Embryonic facial prominence (tissue), 1 donor: Measurements from ENCODE around the gene RGS7.
"Not testable (repeated sequence)": the region's sequence is repeated elsewhere in the genome, so short reads cannot be mapped to it uniquely, and the experiment has no call there.

Source experiments
- DNase-seq: peaks from one replicate; pipeline ENCODE4 v3.0.0-alpha.2; 2016; ENCODE audit errors: extremely low spot score

Gene RGS7

GRCh38 chr1:241271427-241271826 lies 85.6 kb downstream of the RGS7 start:
- DNase-seq = no peak

- DNase-seq = no peak
Observed at GRCh38 chr1:241270016-241270415, 87.0 kb downstream of the RGS7 start.

GRCh38 chr1:241269116-241269515 lies 87.9 kb downstream of the RGS7 start:
- DNase-seq = no peak

GRCh38 chr1:241266121-241266520 lies 90.9 kb downstream of the RGS7 start:
- DNase-seq = no peak

DNA sequence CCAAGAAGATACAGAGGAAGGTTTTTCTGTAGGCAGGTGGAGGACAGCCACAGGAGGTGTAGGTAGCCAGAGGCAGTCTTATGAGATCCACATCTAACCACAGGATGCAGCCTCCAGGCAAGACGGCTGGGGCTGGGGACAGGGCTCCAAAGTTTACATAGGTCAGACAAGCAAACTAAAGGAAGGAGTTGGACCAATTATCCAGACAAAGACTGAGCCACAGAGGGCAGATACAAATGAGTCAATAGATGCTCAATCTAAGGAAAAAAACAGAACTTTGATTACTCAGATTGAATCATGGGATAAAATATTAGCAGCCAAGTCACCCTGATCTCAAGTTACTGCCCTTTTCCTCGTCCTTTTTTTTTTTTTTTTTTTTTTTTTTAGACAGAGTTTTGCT lies 91.6 kb downstream of the RGS7 start:
- DNase-seq = no peak

DNA sequence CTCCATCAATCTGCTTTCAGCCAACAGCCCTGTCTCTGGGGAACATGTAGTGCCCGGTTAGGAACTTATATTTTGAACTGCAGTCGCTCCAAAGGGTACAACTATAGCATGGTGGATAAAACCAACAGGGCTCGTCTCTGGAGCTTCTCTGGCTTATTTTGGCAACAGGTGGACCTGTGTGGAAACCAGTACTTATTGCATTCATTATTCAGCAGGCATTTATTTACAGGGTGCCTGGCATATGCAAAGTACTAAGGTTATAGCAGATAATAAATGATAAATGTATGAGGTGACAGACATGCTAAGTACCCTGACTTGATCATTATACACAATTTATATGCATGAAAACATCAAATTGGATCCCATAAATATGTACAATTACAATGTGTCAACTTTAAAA lies 93.7 kb downstream of the RGS7 start:
- DNase-seq = no peak

DNA sequence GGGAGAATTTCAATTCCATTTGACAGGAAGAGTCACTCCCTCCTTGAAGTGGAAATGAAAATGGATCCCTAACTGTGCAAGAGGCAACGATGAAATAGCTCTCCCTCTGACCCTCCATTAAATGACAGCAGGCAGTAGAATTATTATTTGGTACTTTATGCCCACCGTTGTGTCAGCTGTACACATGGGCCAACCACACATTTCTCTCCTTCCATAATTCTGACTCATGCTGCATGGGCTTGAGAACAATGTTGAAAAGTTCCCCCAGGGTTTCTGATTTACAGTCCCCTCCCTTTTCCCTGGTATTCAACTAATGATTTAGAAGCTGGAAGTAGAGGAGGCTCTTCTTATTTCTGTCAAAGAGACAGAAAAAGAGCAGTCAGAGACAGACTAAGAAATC lies 103.5 kb downstream of the RGS7 start:
- DNase-seq = no peak

GRCh38 chr1:241250465-241250864 lies 106.5 kb downstream of the RGS7 start:
- no peak for DNase-seq

GRCh38 chr1:241240069-241240468 lies 116.9 kb downstream of the RGS7 start:
- DNase-seq = no peak

DNA sequence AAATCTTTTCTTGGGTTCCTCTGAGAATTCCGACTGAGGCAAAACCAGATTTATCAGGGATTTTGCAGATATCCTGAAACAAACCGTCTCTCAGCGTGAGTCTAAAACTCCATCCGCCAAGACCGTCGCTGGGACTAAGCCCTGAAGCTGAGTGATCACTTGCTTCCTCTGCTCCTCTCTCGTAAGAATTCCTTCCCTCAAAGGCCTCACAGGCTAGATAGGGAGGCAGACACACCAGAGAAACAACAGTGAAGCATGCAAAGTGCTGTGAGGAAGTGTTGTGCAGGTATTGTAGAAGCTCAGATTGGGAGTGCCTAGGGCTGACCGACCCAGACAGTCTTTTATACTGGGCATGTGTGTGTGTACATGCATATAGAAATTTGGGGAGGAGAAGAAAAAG lies 119.1 kb downstream of the RGS7 start:
- DNase-seq = no peak

DNA sequence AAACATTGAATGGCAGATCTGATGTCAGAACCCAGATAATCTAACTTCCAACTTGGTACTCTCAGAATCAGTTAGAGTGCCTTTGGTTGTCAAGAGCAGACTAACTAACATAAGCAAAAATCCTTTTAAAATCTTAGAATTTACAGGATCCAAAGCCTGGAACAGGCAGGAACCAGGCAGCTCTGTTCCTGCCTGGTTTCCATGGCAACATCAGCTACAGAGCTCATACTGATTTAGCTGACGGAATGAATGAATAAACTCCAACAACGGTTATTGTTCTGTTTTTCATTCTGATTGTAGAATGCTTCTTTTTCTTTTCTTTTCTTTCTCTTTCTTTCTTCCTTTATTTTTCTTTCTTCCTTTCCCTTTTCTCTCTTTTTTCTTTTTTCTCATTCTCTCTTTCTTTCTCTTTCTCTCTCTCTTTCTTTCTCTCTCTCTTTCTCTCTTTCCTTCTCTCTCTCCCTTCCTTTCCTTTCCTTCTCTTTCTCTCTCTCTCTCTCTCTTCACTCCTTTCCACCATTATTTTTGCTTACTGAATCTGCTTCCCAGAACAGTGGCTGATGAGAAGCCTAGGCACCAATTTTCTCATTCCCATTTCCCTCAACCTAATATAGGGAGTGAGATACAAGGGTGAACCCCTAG lies 121.6 kb downstream of the RGS7 start:
- peak; percentile 34 for DNase-seq

- DNase-seq = no peak
Observed at GRCh38 chr1:241229711-241230110, 127.3 kb downstream of the RGS7 start.

- no peak for DNase-seq
Observed at GRCh38 chr1:241229216-241229615, 127.8 kb downstream of the RGS7 start.

DNA sequence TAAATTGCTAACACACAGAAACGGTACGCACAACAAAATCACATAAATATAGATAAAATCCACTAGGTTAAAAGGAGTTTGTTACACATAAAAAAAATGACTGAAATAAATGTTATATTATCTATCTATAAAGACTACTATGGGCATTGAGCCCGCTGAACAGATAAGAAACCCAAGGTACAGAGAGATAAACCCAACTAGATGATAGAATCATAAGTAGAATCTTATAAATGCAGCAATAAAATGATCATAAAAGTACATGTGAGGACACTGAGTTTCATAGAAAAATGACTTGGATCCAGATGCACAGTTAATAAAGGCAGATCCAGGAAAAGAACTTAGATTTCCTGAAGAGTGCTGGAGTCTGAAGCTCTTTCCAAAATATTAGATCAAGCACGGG lies 128.7 kb downstream of the RGS7 start:
- no peak for DNase-seq

DNA sequence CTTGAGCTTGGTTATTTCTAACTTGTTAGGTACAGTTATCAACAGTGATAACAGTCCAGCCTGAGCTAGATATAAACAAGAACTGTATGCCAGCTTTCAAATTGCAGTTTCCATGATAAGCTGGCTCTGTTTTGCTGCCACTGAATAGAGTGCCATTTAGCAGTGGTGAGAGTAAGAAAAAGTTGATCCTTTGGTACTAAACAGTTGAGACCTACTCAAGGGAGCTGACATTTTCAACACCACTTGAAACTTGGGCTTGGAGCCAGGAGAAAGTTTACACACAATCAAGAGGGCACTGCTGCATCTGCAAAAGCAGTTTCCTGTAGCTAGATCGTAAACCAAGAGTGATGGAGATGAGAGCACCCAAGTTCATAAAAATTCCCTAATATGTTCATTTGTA lies 131.3 kb downstream of the RGS7 start:
- no peak for DNase-seq

DNA sequence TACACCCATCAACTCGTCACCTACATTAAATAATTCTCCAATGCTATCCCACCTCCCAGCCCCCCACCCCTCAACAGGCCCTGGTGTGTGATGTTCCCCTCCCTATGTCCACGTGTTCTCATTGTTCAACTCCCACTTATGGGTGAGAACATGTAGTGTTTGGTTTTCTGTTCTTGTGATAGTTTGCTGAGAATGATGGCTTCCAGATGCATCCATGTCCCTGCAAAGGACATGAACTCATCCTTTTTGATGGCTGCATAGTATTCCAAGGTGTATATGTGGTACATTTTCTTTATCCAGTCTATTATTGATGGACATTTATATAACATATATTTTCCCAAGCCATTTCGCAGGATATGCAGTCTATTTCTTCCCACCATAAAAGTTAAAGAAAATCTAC lies 132.8 kb downstream of the RGS7 start:
- not testable (repeated sequence) for DNase-seq

GRCh38 chr1:241222813-241223212 lies 134.2 kb downstream of the RGS7 start:
- DNase-seq = not testable (repeated sequence)

DNA sequence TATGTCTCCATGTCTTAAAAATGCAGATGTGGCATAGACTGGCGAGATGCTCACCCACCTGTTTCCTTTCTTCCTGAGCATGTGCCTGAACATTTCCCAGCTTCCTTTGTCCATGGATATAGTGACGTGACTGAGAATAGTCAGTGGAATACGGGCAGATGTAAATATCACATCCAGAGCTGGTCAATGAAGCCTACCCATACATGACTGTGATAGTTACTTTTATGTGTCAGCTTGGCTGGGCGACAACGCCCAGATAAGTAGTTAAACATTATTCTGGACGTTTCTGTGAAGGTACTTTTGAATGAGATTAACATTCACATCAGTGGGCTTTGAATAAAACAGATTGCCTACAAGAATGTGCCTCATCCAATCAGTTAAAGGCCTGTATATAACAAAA lies 135.7 kb downstream of the RGS7 start:
- no peak for DNase-seq

DNA sequence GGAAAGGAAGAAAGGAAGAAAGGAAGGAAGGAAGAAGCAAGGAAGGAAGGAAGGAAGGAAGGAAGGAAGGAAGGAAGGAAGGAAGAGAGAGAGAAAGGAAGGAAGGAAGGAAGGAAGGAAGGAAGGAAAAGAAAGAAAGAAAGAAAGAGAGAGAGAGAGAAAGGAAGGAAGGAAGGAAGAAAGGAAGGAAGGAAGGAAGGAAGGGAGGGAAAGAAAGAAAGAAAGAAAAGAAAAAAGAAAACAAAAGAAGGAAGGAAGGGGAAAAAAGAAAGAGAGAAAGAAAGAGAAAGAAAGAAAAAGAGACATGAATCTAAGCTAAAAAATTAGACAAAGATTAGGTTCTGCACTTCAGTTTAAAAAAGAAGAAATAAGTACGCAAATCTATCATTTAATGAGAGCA lies 136.1 kb downstream of the RGS7 start:
- DNase-seq = not testable (repeated sequence)

GRCh38 chr1:241219449-241219848 lies 137.6 kb downstream of the RGS7 start:
- DNase-seq = no peak

DNA sequence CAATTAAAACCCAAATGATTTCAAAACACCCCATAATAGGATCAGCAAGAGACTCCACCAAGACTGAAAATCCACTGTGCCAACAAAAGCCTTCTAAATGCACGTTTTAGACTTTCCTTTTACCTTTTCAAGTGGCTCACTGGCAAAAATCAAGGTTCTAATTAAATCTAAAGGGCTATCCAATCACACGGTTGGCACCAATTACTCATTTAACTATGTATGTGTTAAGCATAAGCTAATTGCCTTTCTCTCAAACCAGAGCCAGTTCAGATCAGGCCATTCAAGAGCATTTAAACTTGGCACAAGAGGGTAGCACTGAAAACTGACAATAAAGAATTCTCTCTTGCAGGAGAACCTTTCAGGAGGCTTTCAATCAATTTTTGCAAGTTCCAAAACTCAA lies 139.5 kb downstream of the RGS7 start:
- no peak for DNase-seq

GRCh38 chr1:241215683-241216082 lies 141.3 kb downstream of the RGS7 start:
- no peak for DNase-seq

- no peak for DNase-seq
Observed at GRCh38 chr1:241215203-241215602, 141.8 kb downstream of the RGS7 start.

DNA sequence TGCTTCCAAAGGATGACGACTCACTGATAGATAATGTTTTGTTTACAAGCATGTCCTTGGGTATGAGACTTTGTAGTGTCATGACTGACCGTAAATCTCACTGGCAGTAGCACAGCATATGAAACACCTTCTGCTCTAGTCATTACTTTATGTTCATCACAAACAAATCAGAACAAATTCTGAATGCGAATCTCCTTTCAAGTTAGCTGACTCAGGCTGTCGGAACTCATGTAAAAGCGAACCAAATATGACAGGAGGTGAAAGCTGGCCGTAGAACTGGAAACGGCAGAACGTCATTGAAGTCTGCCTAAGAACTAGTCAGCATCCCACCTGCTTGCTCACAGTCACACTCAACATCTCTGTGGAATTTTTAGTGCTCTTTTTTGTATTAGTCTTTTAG lies 143.9 kb downstream of the RGS7 start:
- DNase-seq = no peak
